Kidney (tissue), 14 donors: Measurements from ENCODE around the gene CEP126. TPM values are rescaled to one million over a fixed set of nuclear protein-coding genes. Genes with fewer than 3 reads are reported as not detected.
"Not testable (repeated sequence)": the region's sequence is repeated elsewhere in the genome, so short reads cannot be mapped to it uniquely, and the experiment has no call there.

Experiments used
- DNase-seq, 5 donors: peaks; one replicate each; pipeline ENCODE4 v3.0.0-alpha.2; 2013 to 2020
- FAIRE-seq: peaks from 2 replicates; lab custom pipeline; 2012; peaks lifted over from hg19 to GRCh38; lab: Jason Lieb, UNC
- H3K27ac ChIP-seq, 2 donors: one replicate each; pipeline ENCODE4 v1.7.0; 2013; ENCODE audit warnings: low read depth in 2 of 2, low read length in 2 of 2, inconsistent platforms in 1 of 2
- H3K27me3 ChIP-seq: one replicate; pipeline ENCODE4 v1.7.1; 2013; ENCODE audit warnings: low read length, inconsistent platforms; ENCODE audit not compliant: control insufficient read depth, insufficient read depth
- H3K36me3 ChIP-seq, 3 donors: one replicate each; pipeline versions ENCODE4 v1.7.0 to v1.7.1; 2013; ENCODE audit warnings: low read length in 3 of 3, control low read depth in 1 of 3, inconsistent platforms in 1 of 3; ENCODE audit not compliant: insufficient read depth in 3 of 3, control insufficient read depth in 2 of 3
- H3K4me1 ChIP-seq, 3 donors: one replicate each; pipeline versions ENCODE4 v1.7.0 to v1.7.1; 2013; ENCODE audit warnings: low read length in 3 of 3, inconsistent platforms in 1 of 3, low read depth in 1 of 3; ENCODE audit not compliant: control insufficient read depth in 2 of 3, insufficient read depth in 2 of 3
- H3K4me3 ChIP-seq, 3 donors: one replicate each; pipeline versions ENCODE4 v1.7.0 to v1.8.1; 2013; ENCODE audit warnings: low read length in 3 of 3, control low read depth in 1 of 3, inconsistent platforms in 1 of 3
- H3K9ac ChIP-seq, 3 donors: one replicate each; pipeline versions ENCODE4 v1.7.0 to v1.7.1; 2013; ENCODE audit warnings: low read length in 3 of 3, control low read depth in 1 of 3, inconsistent platforms in 1 of 3
- H3K9me3 ChIP-seq, 3 donors: one replicate each; pipeline versions ENCODE4 v1.7.0 to v1.7.1; 2013; ENCODE audit warnings: low read length in 3 of 3, control low read depth in 1 of 3, inconsistent platforms in 1 of 3; ENCODE audit not compliant: control insufficient read depth in 2 of 3, insufficient read depth in 1 of 3
- CTCF ChIP-seq: IDR thresholded peaks from 3 replicates; pipeline ENCODE4 v1.5.1; 2012; ENCODE audit warnings: mild to moderate bottlenecking, moderate library complexity, borderline replicate concordance; ENCODE audit not compliant: insufficient read depth; ENCODE audit errors: extremely low read depth
- intact Hi-C: fragments of 100-400 bp; cut with DNase I; formaldehyde crosslinking; loops from one replicate; pipeline ENCODE4 v1.11.1; 2022
- polyA plus RNA-seq: library from polyadenylated mRNA; stranded (reverse); fragments of 350-450 nt; fragmentation: Illumina TruSeq; extraction: RNeasy Lipid Tissue Mini Kit (QIAGEN cat#74804); gene quantifications from one replicate; pipeline ENCODE4 v1.2.3, GENCODE V29; 2014; ENCODE audit warnings: low read depth, low replicate concordance; ENCODE audit not compliant: insufficient read depth
- total RNA-seq: library from RNA; stranded (reverse); fragmentation: NEBNext Ultra II Directional; extraction: Animal tissue kit (Norgen Biotek cat#: 25700); gene quantifications from one replicate; pipeline ENCODE4 v1.2.1, GENCODE V29; 2021
- donor health status: control.
- donor health status: control.
- donor health status: control.
- donor health status: control.
- donor health status: control.
- donor health status: DM: yes; HTN: yes; CAD: no.
- donor health status: Normal renal cell carcinoma (clear cell type).

CEP126 gene
- total and polyA plus RNA-seq, 2 donors from 2014 or later: 5.1 to 5.3 TPM

GRCh38 chr11:101993172-101993571 lies 78.4 kb downstream of the CEP126 start:
- Histone ChIP-seq H3K9me3 (no peaks in the 10 kb centered on the region), H3K9ac (no peak overlapping the region), H3K27ac (no peak overlapping the region), H3K27me3 (no peaks in the 10 kb centered on the region), H3K4me3 (no peak overlapping the region), H3K4me1 (no peaks in the 10 kb centered on the region), H3K36me3 (no peaks in the 10 kb centered on the region)
- intact Hi-C loops: no loop called here
- DNase-seq (no peak), FAIRE-seq (no peak)
- no peak for TF ChIP-seq CTCF

- H3K4me1 ChIP-seq, intact Hi-C loops, H3K36me3 ChIP-seq, H3K27me3 ChIP-seq, H3K27ac ChIP-seq, DNase-seq, FAIRE-seq, H3K4me3 ChIP-seq, H3K9me3 ChIP-seq, H3K9ac ChIP-seq: not testable (repeated sequence)
Measured at GRCh38 chr11:101994052-101994469, 79.3 kb downstream of the CEP126 start.

GRCh38 chr11:101996111-101996510 lies 81.3 kb downstream of the CEP126 start:
- no peak for FAIRE-seq
- intact Hi-C loops: no loop called here
- no peaks in the 10 kb centered on the region for H3K36me3 ChIP-seq
- TF ChIP-seq CTCF: no peak
- no peaks in the 10 kb centered on the region for H3K4me1 ChIP-seq
- H3K4me3 ChIP-seq: no peak overlapping the region
- H3K9ac ChIP-seq: no peak overlapping the region
- H3K9me3 ChIP-seq: no peaks in the 10 kb centered on the region
- no peaks in the 10 kb centered on the region for H3K27me3 ChIP-seq
- no peak overlapping the region for H3K27ac ChIP-seq
- peak in 4 of 5 donors; percentile 36 to 67 (median 55) for DNase-seq

- H3K36me3 ChIP-seq: no peaks in the 10 kb centered on the region
- no peak overlapping the region for H3K27ac ChIP-seq
- FAIRE-seq (no peak), DNase-seq (no peak)
- no peaks in the 10 kb centered on the region for H3K9me3 ChIP-seq
- TF ChIP-seq CTCF: no peak
- H3K27me3 ChIP-seq: no peaks in the 10 kb centered on the region
- no peak overlapping the region for H3K9ac ChIP-seq
- H3K4me3 ChIP-seq: no peak overlapping the region
- H3K4me1 ChIP-seq: no peaks in the 10 kb centered on the region
- intact Hi-C loops: loop anchor here (10.0 kb wide), 1 partner anchor 137 kb away; no protein-coding TSS in a partner anchor
Measured at GRCh38 chr11:102001657-102002338, 87.0 kb downstream of the CEP126 start.
